ENCODE data around the gene COPG1. TPM values are rescaled to one million over a fixed set of nuclear protein-coding genes. Genes with fewer than 3 reads are reported as not detected.

The COPG1 gene
- total and polyA plus RNA-seq, 2 of the 13 experiments (the other 11 are each of a cell fraction or from before 2014, with no cell fraction given) = 98.6 to 166 TPM

DNA sequence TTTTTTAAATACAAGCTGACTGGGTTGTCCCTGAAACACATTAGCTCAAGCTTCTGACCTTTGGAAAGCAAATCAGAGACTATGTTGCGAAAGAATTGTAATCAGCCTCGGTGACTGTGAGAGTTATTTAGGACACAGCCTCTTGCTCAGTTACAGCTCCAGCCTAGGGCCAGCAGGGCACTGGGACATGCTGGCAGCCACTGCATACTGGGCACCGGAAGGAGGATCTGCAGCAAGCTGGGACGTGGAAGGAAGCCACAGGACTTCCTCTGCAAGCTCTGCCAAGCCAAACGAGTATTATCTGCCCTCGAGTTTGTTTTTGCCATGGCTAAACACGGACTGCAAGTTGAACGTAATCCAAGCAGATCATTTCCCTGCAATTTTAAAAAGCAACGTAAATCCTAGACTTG lies 24.4 kb upstream of the COPG1 start (continued):
- TF ChIP-seq NR2F6 (IDR thresholded peaks at IDR 0.05) = peak; percentile 59
- peak; percentile 76 for TF ChIP-seq NR2F6 (CRISPR knock-in tag; IDR thresholded peaks at IDR 0.05)
- TF ChIP-seq ARNTL (CRISPR knock-in tag; IDR thresholded peaks at IDR 0.05) = 0 out of 2 replicates have a peak, but pooled peaks have one; percentile 20
- peak; percentile 56; the same call in 1 of the 2 replicates for TF ChIP-seq BCL6 (CRISPR knock-in tag; IDR thresholded peaks at IDR 0.05)
- TF ChIP-seq, protein P1, sequence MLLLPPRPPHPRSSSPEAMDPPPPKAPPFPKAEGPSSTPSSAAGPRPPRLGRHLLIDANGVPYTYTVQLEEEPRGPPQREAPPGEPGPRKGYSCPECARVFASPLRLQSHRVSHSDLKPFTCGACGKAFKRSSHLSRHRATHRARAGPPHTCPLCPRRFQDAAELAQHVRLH (CRISPR knock-in tag; IDR thresholded peaks at IDR 0.05; ENCODE audit: borderline replicate concordance, low read depth) = peak; percentile 78; the same call in 1 of the 2 replicates
- TF ChIP-seq, protein P2, sequence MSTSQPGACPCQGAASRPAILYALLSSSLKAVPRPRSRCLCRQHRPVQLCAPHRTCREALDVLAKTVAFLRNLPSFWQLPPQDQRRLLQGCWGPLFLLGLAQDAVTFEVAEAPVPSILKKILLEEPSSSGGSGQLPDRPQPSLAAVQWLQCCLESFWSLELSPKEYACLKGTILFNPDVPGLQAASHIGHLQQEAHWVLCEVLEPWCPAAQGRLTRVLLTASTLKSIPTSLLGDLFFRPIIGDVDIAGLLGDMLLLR (CRISPR knock-in tag; IDR thresholded peaks at IDR 0.05) = no peak
- peak; percentile 40; the same call in 1 of the 2 replicates for TF ChIP-seq ATF1 (CRISPR knock-in tag; IDR thresholded peaks at IDR 0.05)
- TF ChIP-seq AHR (CRISPR knock-in tag; IDR thresholded peaks at IDR 0.05) = peak; percentile 51; the same call in 1 of the 2 replicates
- peak; percentile 76; the same call in 1 of the 2 replicates for TF ChIP-seq ZNF205 (CRISPR knock-in tag; IDR thresholded peaks at IDR 0.05)
- TF ChIP-seq ZNF720 (CRISPR knock-in tag; IDR thresholded peaks at IDR 0.05) = no peak
- TF ChIP-seq, protein P3, sequence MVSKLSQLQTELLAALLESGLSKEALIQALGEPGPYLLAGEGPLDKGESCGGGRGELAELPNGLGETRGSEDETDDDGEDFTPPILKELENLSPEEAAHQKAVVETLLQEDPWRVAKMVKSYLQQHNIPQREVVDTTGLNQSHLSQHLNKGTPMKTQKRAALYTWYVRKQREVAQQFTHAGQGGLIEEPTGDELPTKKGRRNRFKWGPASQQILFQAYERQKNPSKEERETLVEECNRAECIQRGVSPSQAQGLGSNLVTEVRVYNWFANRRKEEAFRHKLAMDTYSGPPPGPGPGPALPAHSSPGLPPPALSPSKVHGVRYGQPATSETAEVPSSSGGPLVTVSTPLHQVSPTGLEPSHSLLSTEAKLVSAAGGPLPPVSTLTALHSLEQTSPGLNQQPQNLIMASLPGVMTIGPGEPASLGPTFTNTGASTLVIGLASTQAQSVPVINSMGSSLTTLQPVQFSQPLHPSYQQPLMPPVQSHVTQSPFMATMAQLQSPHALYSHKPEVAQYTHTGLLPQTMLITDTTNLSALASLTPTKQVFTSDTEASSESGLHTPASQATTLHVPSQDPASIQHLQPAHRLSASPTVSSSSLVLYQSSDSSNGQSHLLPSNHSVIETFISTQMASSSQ (IDR thresholded peaks at IDR 0.05; ENCODE audit: low read depth) = 0 out of 2 replicates have a peak, but pooled peaks have one; percentile 25
- TF ChIP-seq, protein P3 (CRISPR knock-in tag; IDR thresholded peaks at IDR 0.05; ENCODE audit: borderline replicate concordance) = no peak
- no peak for TF ChIP-seq ZFP41 (CRISPR knock-in tag; IDR thresholded peaks at IDR 0.05; ENCODE audit: borderline replicate concordance)
- TF ChIP-seq FOXA1 (IDR thresholded peaks at IDR 0.05) = no peak
- peak; percentile 56 for TF ChIP-seq FOXA1 (CRISPR knock-in tag; IDR thresholded peaks at IDR 0.05)
- TF ChIP-seq ELF1 (CRISPR knock-in tag; IDR thresholded peaks at IDR 0.05) = peak; percentile 61; the same call in 1 of the 2 replicates
- TF ChIP-seq, protein P4, sequence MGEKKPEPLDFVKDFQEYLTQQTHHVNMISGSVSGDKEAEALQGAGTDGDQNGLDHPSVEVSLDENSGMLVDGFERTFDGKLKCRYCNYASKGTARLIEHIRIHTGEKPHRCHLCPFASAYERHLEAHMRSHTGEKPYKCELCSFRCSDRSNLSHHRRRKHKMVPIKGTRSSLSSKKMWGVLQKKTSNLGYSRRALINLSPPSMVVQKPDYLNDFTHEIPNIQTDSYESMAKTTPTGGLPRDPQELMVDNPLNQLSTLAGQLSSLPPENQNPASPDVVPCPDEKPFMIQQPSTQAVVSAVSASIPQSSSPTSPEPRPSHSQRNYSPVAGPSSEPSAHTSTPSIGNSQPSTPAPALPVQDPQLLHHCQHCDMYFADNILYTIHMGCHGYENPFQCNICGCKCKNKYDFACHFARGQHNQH (CRISPR knock-in tag; IDR thresholded peaks at IDR 0.05) = peak; percentile 38; the same call in 1 of the 2 replicates
- peak; percentile 44; the same call in 1 of the 2 replicates for TF ChIP-seq ZBTB38 (CRISPR knock-in tag; IDR thresholded peaks at IDR 0.05)
- TF ChIP-seq ZFP90 (CRISPR knock-in tag; IDR thresholded peaks at IDR 0.05; ENCODE audit: borderline replicate concordance) = no peak
- TF ChIP-seq, protein P5, sequence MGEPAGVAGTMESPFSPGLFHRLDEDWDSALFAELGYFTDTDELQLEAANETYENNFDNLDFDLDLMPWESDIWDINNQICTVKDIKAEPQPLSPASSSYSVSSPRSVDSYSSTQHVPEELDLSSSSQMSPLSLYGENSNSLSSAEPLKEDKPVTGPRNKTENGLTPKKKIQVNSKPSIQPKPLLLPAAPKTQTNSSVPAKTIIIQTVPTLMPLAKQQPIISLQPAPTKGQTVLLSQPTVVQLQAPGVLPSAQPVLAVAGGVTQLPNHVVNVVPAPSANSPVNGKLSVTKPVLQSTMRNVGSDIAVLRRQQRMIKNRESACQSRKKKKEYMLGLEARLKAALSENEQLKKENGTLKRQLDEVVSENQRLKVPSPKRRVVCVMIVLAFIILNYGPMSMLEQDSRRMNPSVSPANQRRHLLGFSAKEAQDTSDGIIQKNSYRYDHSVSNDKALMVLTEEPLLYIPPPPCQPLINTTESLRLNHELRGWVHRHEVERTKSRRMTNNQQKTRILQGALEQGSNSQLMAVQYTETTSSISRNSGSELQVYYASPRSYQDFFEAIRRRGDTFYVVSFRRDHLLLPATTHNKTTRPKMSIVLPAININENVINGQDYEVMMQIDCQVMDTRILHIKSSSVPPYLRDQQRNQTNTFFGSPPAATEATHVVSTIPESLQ (CRISPR knock-in tag; conservative IDR thresholded peaks at IDR 0.05) = no peak
- peak; percentile 69; the same call in 1 of the 2 replicates for TF ChIP-seq KAT8 (CRISPR knock-in tag; IDR thresholded peaks at IDR 0.05)
- TF ChIP-seq SYNCRIP (IDR thresholded peaks at IDR 0.05; ENCODE audit: insufficient read depth, low read depth, low read length) = no peak
- no peak for TF ChIP-seq ZNF335 (CRISPR knock-in tag; IDR thresholded peaks at IDR 0.05)
- TF ChIP-seq ZNF431 (CRISPR knock-in tag; IDR thresholded peaks at IDR 0.05; ENCODE audit: borderline replicate concordance, low read depth) = no peak
